Measurements from ENCODE around the gene ITM2C.

The ITM2C gene

DNA sequence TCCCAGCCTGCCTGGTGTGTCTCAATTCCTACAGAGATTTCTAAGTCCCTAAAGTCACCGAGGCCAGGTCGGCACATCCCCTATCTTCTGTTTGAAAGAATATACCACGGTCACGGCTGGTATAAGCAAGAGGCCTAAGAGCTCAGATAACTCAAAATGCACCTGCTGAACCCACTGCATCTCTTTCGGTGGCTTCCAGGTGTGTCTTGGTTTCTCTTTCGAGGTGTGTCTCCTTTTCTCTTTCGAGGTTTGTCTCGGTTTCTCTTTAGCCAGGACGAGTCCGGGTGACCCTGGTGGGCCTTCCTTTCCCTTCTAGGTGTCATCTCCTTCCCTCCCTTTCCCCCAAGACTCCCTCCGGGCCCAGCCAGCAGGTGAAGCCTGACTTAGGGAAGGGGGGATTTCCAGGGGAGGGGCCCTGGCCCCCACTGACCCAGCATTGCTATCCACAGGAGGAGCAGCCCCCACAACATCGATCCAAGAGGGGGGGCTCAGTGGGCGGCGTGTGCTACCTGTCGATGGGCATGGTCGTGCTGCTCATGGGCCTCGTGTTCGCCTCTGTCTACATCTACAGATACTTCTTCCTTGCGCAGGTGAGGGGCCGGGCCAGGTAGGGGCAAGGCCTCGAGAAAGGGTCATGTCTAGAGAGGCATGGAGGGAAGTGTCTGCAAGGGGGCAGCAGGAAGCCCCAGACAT, 8.4 kb downstream of the ITM2C start:
- DNase-seq (ENCODE audit: low read depth in 2 of 2) = no peak

DNA sequence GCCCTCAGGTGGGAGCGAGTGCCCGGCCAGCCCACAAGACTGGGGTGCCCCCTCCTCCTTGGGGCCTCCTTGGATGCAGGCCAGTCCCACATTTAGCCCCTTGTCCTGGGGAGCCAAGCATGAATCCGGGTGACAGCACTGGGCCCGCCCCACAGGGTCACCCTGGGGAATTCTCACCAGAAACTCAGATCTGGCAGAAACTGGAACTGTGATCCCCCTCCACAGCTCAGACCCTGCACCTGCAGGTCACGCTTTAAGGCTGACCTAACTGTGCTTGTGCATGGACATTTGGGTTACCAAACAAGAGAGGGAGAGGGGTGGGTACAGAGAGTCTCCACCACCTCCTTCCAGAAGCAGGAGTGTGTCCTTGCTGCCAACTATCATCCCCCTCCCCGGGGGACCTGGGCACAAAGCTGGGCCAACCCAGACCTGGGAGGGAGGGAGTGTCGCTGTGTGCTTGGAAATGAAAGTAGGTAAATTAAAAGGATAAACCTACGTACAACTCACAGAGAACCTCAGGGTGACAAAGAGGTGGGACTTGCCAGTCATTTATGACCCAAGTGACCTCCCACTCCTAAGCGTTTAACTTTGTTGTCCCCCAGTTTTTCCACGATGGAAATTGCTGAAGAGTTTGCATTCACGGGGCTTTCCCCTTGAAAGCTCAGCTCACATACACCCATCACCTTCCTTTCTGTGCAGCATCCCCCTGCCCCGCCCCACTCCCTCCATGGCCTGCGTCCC, 9.1 kb downstream of the ITM2C start:
- DNase-seq (ENCODE audit: low read depth in 2 of 2) = no peak

DNA sequence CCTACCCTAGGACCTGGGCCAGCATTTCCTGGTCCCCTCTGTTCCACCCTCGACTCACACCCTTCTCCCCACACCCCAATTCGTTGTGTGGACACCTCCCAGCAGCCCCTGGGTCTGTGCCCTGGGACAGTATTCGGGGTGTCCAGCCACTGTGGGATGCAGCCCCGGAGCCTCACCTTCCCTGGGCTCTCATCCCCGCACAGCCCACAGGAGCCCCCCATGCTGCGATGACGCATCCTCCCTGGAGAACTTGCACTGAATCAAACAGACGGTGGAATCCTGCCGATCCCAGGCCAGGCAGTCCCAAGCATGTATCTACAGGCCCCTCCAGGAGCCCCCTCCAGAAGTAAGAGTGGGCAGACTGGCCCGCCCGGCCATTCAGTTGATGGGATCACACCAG, 9.7 kb downstream of the ITM2C start:
- no peak for DNase-seq (ENCODE audit: low read depth in 2 of 2)

DNA sequence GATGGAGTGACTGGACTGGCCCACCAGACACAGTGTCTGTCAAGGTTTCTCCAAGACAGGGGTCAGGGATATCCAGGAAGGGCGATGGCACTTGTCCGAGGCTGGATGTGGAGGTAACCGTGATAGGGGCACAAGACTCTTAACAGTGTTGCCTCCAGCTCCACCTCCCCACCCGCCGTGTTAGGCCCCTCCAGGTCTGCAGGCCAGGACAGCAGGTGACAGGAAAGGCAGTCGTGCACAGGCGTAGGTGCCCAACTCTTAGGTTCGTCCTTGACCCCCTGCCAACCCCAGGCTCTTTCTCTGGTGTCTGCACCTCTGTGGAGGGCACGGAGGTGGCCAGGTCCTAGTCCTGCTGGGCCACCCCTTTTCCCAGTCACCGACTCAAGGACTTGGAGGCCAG, 10.1 kb downstream of the ITM2C start:
- no peak for DNase-seq (ENCODE audit: low read depth in 2 of 2)

DNA sequence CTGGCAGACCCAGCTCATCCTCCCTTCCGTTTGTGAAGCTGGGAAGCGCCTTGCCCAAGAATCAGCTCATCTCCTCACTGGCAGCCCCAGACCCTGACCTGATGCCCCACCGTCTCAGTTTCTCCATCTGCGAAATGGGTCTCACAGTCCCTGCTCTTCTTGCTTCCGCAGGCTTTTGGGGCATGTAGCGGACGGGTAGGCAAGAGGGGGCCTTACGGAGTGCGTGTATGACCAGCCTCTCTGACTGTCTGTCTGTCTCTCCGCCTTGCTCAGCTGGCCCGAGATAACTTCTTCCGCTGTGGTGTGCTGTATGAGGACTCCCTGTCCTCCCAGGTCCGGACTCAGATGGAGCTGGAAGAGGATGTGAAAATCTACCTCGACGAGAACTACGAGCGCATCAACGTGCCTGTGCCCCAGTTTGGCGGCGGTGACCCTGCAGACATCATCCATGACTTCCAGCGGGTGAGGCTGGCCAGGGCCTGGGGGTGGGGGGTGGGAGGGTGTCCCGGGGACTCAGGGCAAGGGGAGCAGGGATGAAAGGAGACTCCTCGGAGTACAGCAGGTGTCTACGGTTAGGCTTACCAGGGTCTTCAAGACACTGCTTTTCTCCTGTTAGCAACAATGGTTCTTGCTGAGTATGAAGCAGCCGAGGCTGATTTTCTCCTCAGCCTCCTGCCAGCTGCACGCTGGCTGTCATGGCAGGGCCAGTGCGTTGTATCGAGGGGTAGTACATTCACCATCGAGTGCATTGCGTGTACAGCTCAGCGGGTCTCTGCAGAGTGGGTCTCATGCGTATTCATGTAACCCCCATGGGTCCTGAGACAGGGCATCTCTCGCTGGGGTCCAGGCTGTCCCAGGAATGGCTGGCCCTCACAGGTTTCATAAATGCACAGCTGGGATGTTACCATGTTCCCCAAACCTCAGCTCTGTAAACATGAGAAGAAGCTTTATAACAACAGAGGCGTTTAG, 10.9 kb downstream of the ITM2C start:
- no peak for DNase-seq (ENCODE audit: low read depth in 2 of 2)

DNA sequence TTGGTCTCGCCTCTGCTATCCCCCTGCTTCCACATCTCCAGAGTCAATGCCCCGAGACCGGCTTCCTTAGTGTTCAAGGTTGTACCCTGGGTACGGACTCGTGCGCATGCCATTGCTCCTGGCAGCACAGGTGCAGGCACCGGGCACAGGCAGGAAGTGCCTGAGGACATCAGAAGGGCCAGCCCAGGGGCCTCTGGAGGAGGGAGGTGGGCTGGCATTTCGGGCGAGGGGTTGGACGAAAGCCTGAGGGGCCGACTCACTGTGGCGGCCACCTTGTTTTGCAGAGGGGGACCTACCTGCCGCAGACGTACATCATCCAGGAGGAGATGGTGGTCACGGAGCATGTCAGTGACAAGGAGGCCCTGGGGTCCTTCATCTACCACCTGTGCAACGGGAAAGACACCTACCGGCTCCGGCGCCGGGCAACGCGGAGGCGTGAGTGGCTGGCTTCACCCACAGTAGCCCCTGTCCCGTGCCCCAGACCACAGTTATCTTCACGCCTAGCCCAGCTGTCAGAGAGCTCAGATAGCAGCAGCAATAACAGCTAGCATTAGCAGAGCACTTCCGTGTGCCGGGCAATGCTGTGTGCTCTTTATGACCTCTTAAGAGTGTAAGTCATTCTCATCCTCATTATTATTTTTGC, 12.5 kb downstream of the ITM2C start:
- DNase-seq (ENCODE audit: low read depth in 2 of 2) = no peak

DNA sequence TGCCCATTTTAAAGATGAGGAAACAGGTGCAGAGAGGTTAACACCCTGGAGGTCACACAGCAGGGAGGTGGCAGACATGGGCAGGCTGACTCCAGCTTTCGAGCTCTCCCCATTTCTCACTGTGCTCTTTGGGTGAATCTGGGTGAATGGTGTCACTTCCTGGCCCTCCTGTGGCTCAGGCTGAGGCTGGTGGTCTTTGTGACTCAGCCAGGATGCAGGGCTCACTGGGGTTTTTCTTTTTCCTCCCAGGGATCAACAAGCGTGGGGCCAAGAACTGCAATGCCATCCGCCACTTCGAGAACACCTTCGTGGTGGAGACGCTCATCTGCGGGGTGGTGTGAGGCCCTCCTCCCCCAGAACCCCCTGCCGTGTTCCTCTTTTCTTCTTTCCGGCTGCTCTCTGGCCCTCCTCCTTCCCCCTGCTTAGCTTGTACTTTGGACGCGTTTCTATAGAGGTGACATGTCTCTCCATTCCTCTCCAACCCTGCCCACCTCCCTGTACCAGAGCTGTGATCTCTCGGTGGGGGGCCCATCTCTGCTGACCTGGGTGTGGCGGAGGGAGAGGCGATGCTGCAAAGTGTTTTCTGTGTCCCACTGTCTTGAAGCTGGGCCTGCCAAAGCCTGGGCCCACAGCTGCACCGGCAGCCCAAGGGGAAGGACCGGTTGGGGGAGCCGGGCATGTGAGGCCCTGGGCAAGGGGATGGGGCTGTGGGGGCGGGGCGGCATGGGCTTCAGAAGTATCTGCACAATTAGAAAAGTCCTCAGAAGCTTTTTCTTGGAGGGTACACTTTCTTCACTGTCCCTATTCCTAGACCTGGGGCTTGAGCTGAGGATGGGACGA, 13.2 kb downstream of the ITM2C start:
- DNase-seq (ENCODE audit: low read depth in 2 of 2) = no peak

DNA sequence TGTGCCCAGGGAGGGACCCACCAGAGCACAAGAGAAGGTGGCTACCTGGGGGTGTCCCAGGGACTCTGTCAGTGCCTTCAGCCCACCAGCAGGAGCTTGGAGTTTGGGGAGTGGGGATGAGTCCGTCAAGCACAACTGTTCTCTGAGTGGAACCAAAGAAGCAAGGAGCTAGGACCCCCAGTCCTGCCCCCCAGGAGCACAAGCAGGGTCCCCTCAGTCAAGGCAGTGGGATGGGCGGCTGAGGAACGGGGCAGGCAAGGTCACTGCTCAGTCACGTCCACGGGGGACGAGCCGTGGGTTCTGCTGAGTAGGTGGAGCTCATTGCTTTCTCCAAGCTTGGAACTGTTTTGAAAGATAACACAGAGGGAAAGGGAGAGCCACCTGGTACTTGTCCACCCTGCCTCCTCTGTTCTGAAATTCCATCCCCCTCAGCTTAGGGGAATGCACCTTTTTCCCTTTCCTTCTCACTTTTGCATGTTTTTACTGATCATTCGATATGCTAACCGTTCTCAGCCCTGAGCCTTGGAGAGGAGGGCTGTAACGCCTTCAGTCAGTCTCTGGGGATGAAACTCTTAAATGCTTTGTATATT, 14.0 kb downstream of the ITM2C start:
- no peak for DNase-seq (ENCODE audit: low read depth in 2 of 2)

DNA sequence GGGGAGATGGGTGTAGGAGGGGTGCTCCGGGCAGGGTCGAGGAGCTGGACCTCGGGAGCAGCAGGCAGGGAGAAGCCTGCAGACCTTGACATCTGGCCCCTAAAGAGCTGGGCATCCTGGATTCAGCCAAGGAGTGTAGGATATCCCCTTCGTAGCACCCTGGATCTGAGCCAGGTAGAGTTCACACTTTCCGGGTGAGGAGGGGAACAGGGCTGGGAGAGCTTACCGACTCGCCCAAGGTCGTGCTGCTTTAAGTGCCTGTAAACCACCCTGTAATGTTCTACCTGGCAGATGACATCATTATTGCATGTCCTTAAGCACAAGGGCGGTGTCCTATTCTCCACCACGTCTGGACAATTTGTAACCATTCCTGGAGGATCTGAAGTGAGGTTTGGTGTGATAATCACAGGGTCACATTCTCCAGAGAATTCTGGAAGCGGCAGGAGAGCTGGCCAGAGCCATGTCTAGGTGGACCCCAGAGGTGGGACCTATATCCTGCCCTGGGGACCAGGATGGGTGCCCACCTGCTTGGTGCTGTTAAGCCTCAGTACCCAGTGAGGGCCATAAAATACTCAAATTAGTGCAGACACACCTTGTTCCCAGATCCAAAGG, 14.6 kb downstream of the ITM2C start:
- DNase-seq (ENCODE audit: low read depth in 2 of 2) = no peak

DNA sequence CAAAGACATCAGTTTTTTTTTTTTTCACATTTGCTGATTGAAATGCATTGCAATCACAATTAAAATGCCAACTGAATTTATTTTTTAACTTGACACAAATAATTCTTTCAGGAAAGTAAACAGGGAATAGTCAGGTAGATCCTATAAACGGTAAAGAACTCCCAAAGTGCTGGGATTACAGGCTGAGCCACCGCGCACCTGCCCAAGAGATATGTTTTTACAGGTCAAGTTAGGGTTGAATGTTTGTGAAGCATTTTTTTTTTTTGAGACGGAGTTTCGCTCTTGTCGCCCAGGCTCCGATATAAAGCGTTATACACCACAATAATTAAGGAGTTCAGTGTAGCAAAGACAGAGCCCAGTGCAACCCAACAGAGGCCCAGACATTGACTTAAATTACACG, 15.1 kb downstream of the ITM2C start:
- DNase-seq (ENCODE audit: low read depth in 2 of 2) = no peak

DNA sequence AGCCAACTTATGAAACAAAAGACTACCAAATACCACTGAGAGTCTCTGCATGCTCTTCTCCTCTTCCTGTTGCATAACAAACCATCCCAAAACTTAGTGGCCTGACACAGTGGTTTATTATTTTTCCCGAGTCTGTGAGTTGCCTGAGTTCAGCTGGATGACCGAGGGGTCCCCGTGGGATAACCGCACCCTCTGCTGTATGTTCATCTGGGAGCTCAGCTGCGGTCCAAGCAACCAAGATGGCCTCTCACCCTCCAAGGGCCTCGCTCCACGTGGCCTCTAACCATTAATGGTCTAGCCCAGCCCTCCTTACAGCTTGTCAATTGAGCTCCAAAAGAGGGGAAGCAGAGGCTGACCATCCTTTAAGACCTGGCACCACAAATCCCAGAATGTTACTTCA, 17.1 kb downstream of the ITM2C start:
- no peak for DNase-seq (ENCODE audit: low read depth in 2 of 2)

DNA sequence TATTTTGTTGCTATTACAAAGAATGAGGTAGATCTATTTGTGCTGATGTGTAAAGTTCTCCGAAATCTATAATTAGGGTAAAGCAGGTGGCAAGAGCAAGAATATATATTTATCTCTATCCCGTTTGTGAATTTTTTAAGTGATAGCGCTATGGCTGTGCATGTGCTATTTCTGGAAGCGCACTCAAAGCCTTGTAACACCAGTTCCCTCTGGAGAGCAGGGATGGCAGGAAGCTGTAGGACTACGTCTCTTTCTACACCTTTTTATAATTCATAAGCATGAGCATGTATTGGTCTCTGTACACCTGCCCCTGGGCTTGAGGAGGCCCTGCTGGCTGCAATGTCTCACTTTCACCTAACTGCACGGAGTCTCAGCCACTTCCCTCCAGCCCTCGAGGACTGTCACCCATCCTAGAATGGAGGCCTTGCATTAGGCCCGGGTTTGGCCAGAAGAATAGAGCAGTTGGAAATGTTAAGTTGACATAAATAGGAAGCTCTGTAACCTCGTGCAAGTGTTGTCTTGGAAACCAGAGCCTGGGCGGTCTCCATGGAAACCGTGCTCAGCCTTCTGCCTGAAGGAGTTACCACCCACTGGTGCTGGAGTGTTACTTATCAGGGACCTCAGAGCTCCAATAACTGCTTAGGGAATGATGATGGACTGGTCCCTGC, 20.9 kb downstream of the ITM2C start:
- DNase-seq (ENCODE audit: low read depth in 2 of 2) = no peak

DNA sequence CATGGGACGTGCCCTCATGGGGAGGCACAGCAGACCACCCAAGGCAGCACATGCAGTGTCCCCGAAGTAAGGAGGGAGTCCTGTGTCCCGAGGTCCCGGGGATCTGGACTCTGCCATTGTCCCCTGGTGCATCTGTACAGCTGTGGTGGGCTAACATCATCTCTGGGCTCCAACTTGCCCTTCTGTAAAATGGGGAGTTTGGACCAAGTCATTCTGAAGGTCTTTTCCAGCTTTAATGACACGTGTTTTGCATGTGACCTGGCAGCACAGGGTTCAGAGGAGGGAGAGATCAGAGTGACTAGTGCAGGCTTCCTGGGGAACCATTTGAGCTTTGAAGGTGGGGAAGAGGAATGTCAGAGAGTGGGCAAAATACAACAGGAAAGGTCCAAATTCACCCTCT, 21.5 kb downstream of the ITM2C start:
- no peak for DNase-seq (ENCODE audit: low read depth in 2 of 2)

DNA sequence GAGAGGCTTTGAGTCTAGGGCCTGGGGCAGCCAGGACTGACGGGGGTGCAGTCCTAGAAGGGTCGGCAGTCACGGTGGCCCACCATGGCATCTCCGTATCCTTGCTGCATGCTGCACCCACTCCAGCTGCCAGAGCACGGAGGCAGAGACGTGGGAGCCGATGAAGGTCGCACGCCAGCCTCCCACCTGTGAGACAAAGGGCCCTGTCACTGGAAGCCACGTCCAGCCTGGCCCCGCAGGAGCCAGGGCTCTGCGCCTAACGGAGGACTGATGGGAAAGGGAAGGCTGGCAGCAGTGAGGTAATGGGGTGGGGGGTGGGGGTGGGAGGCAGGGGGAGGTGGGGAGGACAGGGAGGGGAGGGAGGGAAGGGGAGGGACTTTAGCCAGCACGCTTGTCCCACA, 21.9 kb downstream of the ITM2C start:
- DNase-seq (ENCODE audit: low read depth in 2 of 2) = no peak

DNA sequence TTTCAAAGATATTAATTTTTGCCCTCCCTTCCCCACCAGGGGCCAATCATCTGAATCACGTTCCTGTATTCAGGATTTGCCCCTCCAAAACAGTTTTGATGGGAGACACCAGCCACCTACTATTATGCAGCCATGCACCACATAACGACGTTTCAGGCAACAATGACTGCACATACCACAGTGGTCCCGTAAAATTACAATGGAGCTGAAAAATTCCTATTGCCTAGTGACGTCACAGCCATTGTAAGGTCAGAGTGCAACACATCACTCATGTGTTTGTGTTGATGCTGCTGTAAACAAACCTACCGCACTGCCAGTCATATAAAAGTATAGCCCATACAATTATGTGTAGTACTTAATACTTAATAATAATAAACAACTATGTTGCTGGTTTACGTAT, 22.6 kb downstream of the ITM2C start:
- DNase-seq (ENCODE audit: low read depth in 2 of 2) = no peak

DNA sequence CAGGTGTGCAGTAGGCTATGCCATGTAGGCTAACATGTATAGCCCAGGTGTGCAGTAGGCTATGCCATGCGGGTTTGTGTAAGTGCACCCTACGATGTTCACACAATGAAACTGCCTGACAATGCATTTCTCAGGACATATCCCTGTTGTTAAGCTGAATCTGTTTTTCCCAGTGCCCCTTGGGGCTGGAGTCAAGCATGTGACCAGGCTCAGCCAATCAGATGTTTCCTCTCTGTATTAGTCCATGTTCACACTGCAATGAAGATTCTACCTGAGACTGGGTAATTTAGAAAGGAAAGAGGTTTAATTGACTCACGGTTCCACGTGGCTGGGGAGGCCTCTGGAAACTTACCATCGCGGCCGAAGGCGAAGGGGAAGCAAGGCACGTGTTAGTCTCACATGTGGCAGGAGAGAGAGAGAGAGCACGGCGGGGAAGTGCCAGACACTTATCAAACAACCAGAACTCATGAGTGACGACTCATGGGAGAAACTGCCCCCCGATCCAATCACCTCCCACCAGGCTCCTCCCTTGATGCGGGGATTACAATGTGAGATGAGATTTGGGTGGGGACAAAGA, 24.2 kb downstream of the ITM2C start:
- DNase-seq (ENCODE audit: low read depth in 2 of 2) = no peak

DNA sequence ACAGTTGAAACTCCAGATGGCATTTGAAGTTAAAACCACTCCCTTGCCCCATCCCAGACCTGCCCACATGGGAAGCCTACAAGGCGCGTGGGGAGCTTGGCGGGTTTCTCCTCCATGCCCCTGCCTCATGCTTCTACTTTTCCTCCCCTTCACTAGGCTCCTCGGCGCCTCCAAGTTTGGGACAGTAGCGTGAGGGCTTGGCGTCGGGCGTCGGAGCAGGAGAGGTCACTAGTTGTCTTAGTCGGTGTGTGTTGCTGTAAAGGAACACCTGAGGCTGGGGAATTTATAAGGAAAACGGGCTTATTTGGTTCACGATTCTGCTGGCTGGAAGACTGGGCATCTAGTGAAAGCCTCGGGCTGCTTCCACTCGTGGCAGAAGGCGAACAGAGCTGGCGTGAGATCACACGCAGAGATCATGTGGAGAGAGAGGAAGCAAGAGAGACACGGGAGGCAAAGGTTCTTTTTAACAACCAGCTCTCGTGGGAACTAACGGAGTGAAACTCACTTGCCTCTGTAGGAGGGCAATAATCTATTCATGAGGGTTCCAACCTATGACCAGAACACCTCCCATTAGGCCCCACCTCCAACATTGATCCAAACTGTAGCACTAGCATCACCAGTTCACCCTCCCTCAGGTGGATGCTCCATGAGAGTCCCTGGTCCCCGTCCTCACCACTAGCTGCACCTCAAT, 25.3 kb downstream of the ITM2C start:
- no peak for DNase-seq (ENCODE audit: low read depth in 2 of 2)

DNA sequence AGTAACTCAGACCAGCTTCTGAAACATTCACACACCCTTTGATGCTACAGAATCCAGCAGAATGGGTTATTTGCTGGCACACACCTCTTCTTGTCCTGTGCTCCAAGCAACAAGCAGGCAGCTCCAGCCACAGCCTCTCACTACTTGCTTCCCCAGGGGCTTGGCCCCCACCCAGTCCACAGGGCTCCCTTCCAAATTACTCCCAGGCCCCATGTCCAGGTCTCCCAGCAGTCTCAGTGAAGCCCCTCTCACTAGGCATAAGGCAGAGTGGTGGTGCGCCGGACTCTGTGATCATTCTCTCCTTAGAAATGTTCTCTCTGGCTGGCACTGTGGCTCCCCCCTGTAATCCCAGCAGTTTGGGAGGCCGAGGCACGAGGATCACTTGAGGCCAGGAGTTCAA, 25.9 kb downstream of the ITM2C start:
- no peak for DNase-seq (ENCODE audit: low read depth in 2 of 2)

DNA sequence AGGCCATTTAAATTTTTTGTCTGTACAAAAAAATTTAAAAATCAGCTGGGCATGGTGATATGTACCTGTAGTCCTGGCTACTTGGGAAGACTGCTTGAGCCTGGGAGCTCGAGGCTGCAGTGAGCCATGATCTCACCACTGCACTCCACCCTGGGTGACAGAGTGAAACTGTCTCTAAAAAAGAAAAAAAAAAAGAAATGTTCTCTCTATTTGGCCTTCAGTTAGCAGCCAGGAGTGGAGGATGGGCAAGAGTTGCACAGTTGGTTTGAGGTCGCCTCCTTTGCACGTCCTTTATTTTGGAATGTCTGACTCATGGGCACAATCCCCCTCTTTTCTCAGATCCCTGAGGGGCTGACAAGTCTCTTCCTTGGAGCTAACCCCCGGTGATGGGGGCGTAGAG, 26.3 kb downstream of the ITM2C start:
- DNase-seq (ENCODE audit: low read depth in 2 of 2) = no peak
